Endodermal cell (in vitro differentiated cells): Measurements from ENCODE around the gene C9orf152. TPM values are rescaled to one million over a fixed set of nuclear protein-coding genes. Genes with fewer than 3 reads are reported as not detected.

ENCODE experiments used
- DNase-seq: peaks from one replicate; pipeline ENCODE4 v3.0.0-alpha.2; 2017
- H3K27ac ChIP-seq: 2 replicates; pipeline ENCODE4 v1.5.1; 2013; ENCODE audit warnings: mild to moderate bottlenecking, low read depth, low read length, moderate library complexity
- H3K27me3 ChIP-seq: 2 replicates; pipeline ENCODE4 v1.6.1; 2013; ENCODE audit warnings: mild to moderate bottlenecking, low read length, moderate library complexity; ENCODE audit not compliant: insufficient read depth, control insufficient read depth, poor library complexity, severe bottlenecking
- H3K36me3 ChIP-seq: 2 replicates; pipeline ENCODE4 v1.7.0; 2013; ENCODE audit warnings: mild to moderate bottlenecking, low read length, moderate library complexity; ENCODE audit not compliant: control insufficient read depth, insufficient read depth
- H3K4me1 ChIP-seq: one replicate; pipeline ENCODE4 v1.7.0; 2013; ENCODE audit warnings: low read length; ENCODE audit not compliant: control insufficient read depth, insufficient read depth
- H3K4me3 ChIP-seq: 2 replicates; pipeline ENCODE4 v1.5.1; 2013; ENCODE audit warnings: mild to moderate bottlenecking, low read length, moderate library complexity
- H3K9ac ChIP-seq: 2 replicates; pipeline ENCODE4 v1.6.1; 2013; ENCODE audit warnings: mild to moderate bottlenecking, low read length, moderate library complexity; ENCODE audit not compliant: poor library complexity, severe bottlenecking; ENCODE audit errors: extremely low read depth
- H3K9me3 ChIP-seq: 2 replicates; pipeline ENCODE4 v1.6.1; 2013; ENCODE audit warnings: mild to moderate bottlenecking, low read length, moderate library complexity; ENCODE audit not compliant: control insufficient read depth
- H3K27ac Mint-ChIP-seq: 2 replicates; pipeline ENCODE4 v1.8.0; 2020; ENCODE audit warnings: mixed read lengths
- H3K27me3 Mint-ChIP-seq: 2 replicates; pipeline ENCODE4 v1.8.0; 2021; ENCODE audit warnings: mild to moderate bottlenecking, mixed read lengths; ENCODE audit not compliant: insufficient read depth
- H3K36me3 Mint-ChIP-seq: 2 replicates; pipeline ENCODE4 v1.8.0; 2020; ENCODE audit warnings: low read depth, mixed read lengths
- H3K4me1 Mint-ChIP-seq: 2 replicates; pipeline ENCODE4 v1.8.0; 2020; ENCODE audit warnings: mixed read lengths
- H3K4me3 Mint-ChIP-seq: 2 replicates; pipeline ENCODE4 v1.8.0; 2020; ENCODE audit warnings: mild to moderate bottlenecking, moderate library complexity, mixed read lengths
- H3K9me3 Mint-ChIP-seq: 2 replicates; pipeline ENCODE4 v1.8.0; 2020; ENCODE audit warnings: mild to moderate bottlenecking, mixed read lengths
- WGBS, 2 experiments: methylation state at CpG; one replicate each; pipeline versions ENCODE4 v1.1.5 to v1.1.7; 2013; ENCODE audit warnings: missing lambda C conversion rate in 2 of 2, mixed read lengths in 1 of 2; ENCODE audit not compliant: insufficient coverage in 1 of 2, insufficient read length in 1 of 2; 5-methylcytosine and 5-hydroxymethylcytosine counted together
- total RNA-seq, 2 donors: library from RNA; stranded (reverse); fragmentation: NEBNext Ultra II Directional in 1 of 2; extraction: Animal tissue kit (Norgen Biotek cat#: 25700) in 1 of 2; gene quantifications; 2 replicates in 1 of 2; 3 replicates in 1 of 2; pipeline ENCODE4 v1.2.1, GENCODE V29; 2021
- TF ChIP-seq, protein P1 (sequence below): fragments of 200-600 bp; sonication (generic); conservative IDR thresholded peaks from 2 replicates; pipeline ENCODE4 v1.5.0; 2021; ENCODE audit warnings: antibody characterized with exemption, mild to moderate bottlenecking

The C9orf152 gene
- total RNA-seq, 2 donors from 2014 or later, result not detected

- no peak for DNase-seq
- Histone ChIP-seq H3K27ac (no peak overlapping the region), H3K9ac (no peak overlapping the region), H3K4me1 (no peaks in the 10 kb centered on the region), H3K27me3 (peaks cover 13% of the 10 kb centered on the region), H3K4me3 (no peak overlapping the region), H3K36me3 (no peaks in the 10 kb centered on the region), H3K9me3 (no peaks in the 10 kb centered on the region)
- no peaks in the 10 kb centered on the region for H3K36me3 Mint-ChIP-seq
- peaks cover 4% of the 10 kb centered on the region for H3K27me3 Mint-ChIP-seq
- no peak overlapping the region for H3K4me3 Mint-ChIP-seq
- TF ChIP-seq, protein P1, sequence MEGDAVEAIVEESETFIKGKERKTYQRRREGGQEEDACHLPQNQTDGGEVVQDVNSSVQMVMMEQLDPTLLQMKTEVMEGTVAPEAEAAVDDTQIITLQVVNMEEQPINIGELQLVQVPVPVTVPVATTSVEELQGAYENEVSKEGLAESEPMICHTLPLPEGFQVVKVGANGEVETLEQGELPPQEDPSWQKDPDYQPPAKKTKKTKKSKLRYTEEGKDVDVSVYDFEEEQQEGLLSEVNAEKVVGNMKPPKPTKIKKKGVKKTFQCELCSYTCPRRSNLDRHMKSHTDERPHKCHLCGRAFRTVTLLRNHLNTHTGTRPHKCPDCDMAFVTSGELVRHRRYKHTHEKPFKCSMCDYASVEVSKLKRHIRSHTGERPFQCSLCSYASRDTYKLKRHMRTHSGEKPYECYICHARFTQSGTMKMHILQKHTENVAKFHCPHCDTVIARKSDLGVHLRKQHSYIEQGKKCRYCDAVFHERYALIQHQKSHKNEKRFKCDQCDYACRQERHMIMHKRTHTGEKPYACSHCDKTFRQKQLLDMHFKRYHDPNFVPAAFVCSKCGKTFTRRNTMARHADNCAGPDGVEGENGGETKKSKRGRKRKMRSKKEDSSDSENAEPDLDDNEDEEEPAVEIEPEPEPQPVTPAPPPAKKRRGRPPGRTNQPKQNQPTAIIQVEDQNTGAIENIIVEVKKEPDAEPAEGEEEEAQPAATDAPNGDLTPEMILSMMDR, result peak; percentile 87
- WGBS, 2 experiments, result 41 to 52% methylated on average over 9 to 10 of the region's 10 CpGs
- no peaks in the 10 kb centered on the region for H3K4me1 Mint-ChIP-seq
- no peaks in the 10 kb centered on the region for H3K9me3 Mint-ChIP-seq
- no peak overlapping the region for H3K27ac Mint-ChIP-seq
These were observed 9.7 kb upstream of the C9orf152 start for GRCh38 chr9:110217656-110218099.

DNA sequence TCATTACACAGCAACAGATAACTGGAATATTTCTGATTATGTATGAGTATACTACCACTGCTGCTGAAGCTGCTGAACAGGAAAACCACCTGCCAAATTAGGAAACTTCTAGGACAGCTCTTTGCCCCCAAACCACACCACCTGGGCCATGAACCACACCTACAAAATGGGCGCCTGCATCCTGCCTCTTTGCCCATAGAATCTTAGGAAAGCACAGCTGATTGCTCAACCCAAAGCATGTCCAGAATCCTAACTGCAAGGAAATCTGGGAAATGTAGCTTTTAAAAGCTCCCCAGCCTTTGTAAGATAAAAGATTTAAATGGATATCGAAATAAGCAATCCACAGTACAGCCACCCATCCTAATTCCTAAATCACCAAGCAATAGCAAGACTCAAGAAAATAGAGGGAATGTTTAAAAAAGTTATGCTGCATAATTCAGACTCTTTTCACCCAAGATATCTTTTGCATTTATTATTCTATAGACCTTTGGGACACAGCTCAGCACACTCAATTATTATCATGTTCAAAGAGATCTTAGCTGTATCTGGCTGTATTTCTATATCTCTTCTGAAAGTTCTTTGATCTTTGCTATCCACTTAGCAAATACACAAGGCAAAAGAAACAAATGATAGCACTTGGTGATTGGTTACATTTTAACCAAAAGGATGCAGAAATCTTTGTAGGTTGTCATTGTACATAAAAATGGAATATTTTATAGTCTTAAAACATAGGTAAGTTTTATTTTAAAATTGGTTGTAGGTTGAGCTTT is 6.8 kb upstream of the C9orf152 start:
- H3K27me3 Mint-ChIP-seq, result peaks cover 14% of the 10 kb centered on the region
- no peaks in the 10 kb centered on the region for H3K4me1 ChIP-seq
- no peak overlapping the region for H3K4me3 ChIP-seq
- peaks cover 2% of the 10 kb centered on the region for H3K9me3 Mint-ChIP-seq
- TF ChIP-seq, protein P1, result no peak
- H3K4me3 Mint-ChIP-seq, result no peak overlapping the region
- peaks cover 23% of the 10 kb centered on the region for H3K27me3 ChIP-seq
- 86 to 98% methylated on average over 1 of the region's 2 CpGs for WGBS, 2 experiments
- no peak for DNase-seq
- H3K4me1 Mint-ChIP-seq, result no peaks in the 10 kb centered on the region
- H3K36me3 Mint-ChIP-seq, result no peaks in the 10 kb centered on the region
- H3K27ac Mint-ChIP-seq, result no peak overlapping the region
- H3K27ac ChIP-seq, result no peak overlapping the region
- no peak overlapping the region for H3K9ac ChIP-seq
- H3K36me3 ChIP-seq, result no peaks in the 10 kb centered on the region
- no peaks in the 10 kb centered on the region for H3K9me3 ChIP-seq

- peaks cover 2% of the 10 kb centered on the region for H3K9me3 Mint-ChIP-seq
- Histone ChIP-seq H3K9me3 (no peaks in the 10 kb centered on the region), H3K9ac (no peak overlapping the region), H3K4me1 (no peaks in the 10 kb centered on the region), H3K27me3 (peaks cover 23% of the 10 kb centered on the region), H3K36me3 (no peaks in the 10 kb centered on the region), H3K4me3 (no peak overlapping the region), H3K27ac (no peak overlapping the region)
- no peaks in the 10 kb centered on the region for H3K4me1 Mint-ChIP-seq
- no peak overlapping the region for H3K27ac Mint-ChIP-seq
- TF ChIP-seq, protein P1, result no peak
- WGBS, 2 experiments, result 88 to 91% methylated on average over 6 of the region's 6 CpGs
- peaks cover 20% of the 10 kb centered on the region for H3K27me3 Mint-ChIP-seq
- DNase-seq, result no peak
- H3K36me3 Mint-ChIP-seq, result no peaks in the 10 kb centered on the region
- no peak overlapping the region for H3K4me3 Mint-ChIP-seq
These were observed 6.1 kb upstream of the C9orf152 start for GRCh38 chr9:110214090-110214489.
